Measurements from ENCODE around the gene STAU1.

DNA sequence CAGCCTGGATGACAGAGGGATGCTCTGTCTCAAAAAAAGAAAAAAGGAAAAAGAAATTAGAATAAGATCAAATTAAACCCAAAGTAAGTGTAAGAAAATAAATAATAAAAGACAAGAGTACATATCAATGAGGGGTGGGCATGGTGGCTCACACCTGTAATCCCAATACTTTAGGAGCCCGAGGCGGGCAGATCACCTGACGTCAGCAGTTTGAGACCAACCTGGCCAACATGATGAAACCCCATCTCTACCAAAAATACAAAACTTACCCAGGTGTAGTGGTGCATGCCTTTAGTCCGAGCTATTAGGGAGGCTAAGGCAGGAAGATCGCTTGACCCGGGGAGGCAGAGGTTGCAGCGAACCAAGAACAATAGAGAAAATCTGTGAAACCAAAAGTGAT, 14.9 kb upstream of the STAU1 start:
- no peak for TF ChIP-seq CTCF (IDR thresholded peaks at IDR 0.05)
- TF ChIP-seq EP300 (IDR thresholded peaks at IDR 0.05): no peak

Measured in ovary (tissue), 3 donors.